Placental pericyte (primary cell): ENCODE data around the gene GZMB. TPM values are rescaled to one million over a fixed set of nuclear protein-coding genes. Genes with fewer than 3 reads are reported as not detected.

Source experiments
- total RNA-seq: library from RNA; depleted of rRNA; stranded (reverse); fragments of >200 nt; gene quantifications from 2 replicates; pipeline ENCODE4 v1.2.3, GENCODE V29; 2012

GZMB gene
- total RNA-seq = not detected in 2 replicates

DNA sequence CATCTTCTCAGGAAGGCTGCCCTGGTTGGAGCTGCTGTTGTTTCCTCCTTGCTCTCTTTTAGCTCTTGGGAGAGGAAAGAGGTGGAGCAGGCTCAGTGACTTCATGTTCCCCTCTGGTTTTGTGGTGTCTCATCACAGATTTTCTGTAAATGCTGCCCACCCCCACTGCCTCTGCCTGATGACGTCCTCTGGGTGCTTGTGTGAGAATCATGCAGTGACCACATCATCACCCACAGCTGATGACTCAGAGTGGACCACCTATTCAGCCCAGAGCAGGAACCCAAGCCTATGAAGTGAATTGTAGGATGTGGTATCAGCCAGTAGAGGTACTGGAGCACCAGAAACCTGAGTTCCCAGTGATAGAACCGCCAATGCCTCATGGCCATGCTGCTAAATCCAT is at the start of gene GZMB:
Gene GZMB (minus strand): TSS at position 33 of the 400 bp plus-strand sequence. CDS start 30 bp downstream, at position 3.

DNA sequence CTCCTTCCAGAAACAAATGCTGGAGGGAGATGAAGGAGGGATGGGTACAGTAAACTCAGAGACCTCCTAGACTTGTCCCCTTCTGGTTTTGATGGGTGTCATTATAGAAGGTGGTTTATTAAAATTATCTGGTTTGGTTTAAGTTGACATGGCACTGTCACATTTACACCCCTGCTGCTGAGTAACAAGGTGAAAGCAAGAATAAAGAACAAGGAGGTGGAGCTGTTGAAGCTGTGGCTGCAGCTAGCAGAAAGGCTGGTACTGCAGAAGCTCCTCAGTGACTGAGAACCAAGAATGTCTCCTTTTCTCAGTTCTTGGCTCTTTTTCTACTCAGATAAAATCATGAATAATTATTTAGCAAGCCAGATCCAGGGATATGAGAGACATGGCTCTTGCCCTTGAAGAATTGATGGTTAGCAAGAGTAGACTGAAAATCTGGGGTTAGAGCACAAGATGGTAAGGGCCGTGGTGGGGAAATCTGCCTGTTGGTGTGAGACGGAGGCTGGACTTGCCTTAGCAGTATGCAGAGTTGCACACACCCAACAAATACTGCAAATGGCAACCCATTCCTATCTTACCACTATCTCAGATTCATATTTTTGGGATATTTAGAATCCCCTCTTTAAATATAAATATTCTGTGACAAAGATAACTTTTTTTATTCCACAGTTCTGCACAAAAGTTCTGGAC is 24.2 kb downstream of the GZMB start, which contains the start of gene GZMH:
Gene GZMH (minus strand): TSS at position 31 of the 690 bp plus-strand sequence. CDS start 72 bp downstream, outside the sequence.

Other genes starting within 250 kb of the GZMB start
- gene NYNRIN, start 235.2 kb downstream of the GZMB start, total RNA-seq = 1.6 and 4.2 TPM in 2 replicates
- gene CBLN3, start 204.5 kb downstream of the GZMB start, total RNA-seq = 1.3 and 5.0 TPM in 2 replicates
- 68.7 and 71.7 TPM in 2 replicates for gene KHNYN, start 204.2 kb downstream of the GZMB start, total RNA-seq
- gene SDR39U1, start 191.4 kb downstream of the GZMB start, total RNA-seq = 14.5 and 19.7 TPM in 2 replicates
- gene CMA1, start 125.9 kb downstream of the GZMB start, total RNA-seq = not detected in 2 replicates
- not detected in 2 replicates for gene CTSG, start 57.9 kb downstream of the GZMB start, total RNA-seq
- gene GZMH, start 24.5 kb downstream of the GZMB start, total RNA-seq = not detected in 2 replicates